HepG2 (cell line): ENCODE data around the gene VSTM4. TPM values are rescaled to one million over a fixed set of nuclear protein-coding genes. Genes with fewer than 3 reads are reported as not detected.
A peak's percentile ranks its signal among the peaks of the same experiment; 100 is the strongest.

ENCODE experiments used
- ATAC-seq: fragments of 200-7000 bp; cut with Tn5 transposase; 3 replicates; pipeline ENCODE4 v1.9.1; 2020; ENCODE audit warnings: mild to moderate bottlenecking, moderate library complexity
- BruUV-seq: library from RNA; stranded (reverse); fragments of 400-500 nt; replicated peaks from 2 replicates; lab custom pipeline; 2021; lab: Mats Ljungman, UMichigan
- CTCF ChIA-PET: fragments of 300-600 bp; formaldehyde crosslinking; extraction: SDS; loops from one replicate; lab custom pipeline; 2021; ENCODE audit warnings: low total read pairs, inconsistent platforms, low intra/inter-chr PET ratio; lab: Yijun Ruan, JAX
- POLR2A ChIA-PET: fragments of 350-600 bp; sonication (Branson Sonifier 250); formaldehyde crosslinking; loops from one replicate; lab custom pipeline; 2020; ENCODE audit warnings: antibody characterized with exemption, inconsistent platforms; lab: Yijun Ruan, JAX
- DNase-seq: peaks from one replicate; pipeline ENCODE4 v3.0.0-alpha.2; 2015; ENCODE audit warnings: low spot score
- FAIRE-seq: peaks from 3 replicates; lab custom pipeline; 2011; peaks lifted over from hg19 to GRCh38; lab: Jason Lieb, UNC
- H2AFZ ChIP-seq: one replicate; pipeline ENCODE4 v1.6.1; 2011; ENCODE audit warnings: low read length, inconsistent platforms
- H3K27ac ChIP-seq: fragments of 300-600 bp; 3 replicates; pipeline ENCODE4 v1.8.0; 2011; ENCODE audit warnings: mixed run types, mild to moderate bottlenecking, mixed read lengths, low read length, inconsistent platforms; ENCODE audit not compliant: insufficient read depth; ENCODE audit errors: extremely low read length
- H3K27me3 ChIP-seq, 2 experiments: fragments of 200-600 bp in 1 of 2; 2 replicates in 1 of 2; 3 replicates in 1 of 2; pipeline versions ENCODE4 v1.6.0 to v1.8.0; 2011; ENCODE audit warnings: low read length in 2 of 2, mild to moderate bottlenecking in 2 of 2, moderate library complexity in 2 of 2, inconsistent platforms in 1 of 2; ENCODE audit not compliant: insufficient read depth in 2 of 2, control insufficient read depth in 1 of 2
- H3K36me3 ChIP-seq, 2 experiments: fragments of 200-600 bp in 1 of 2; replicated peaks in 1 of 2; 2 replicates in 1 of 2; 3 replicates in 1 of 2; pipeline versions ENCODE4 v1.5.1 to v1.8.0; 2011; ENCODE audit warnings: low read length in 2 of 2, inconsistent platforms in 1 of 2; ENCODE audit not compliant: insufficient read depth in 2 of 2, control insufficient read depth in 1 of 2
- H3K4me1 ChIP-seq: 2 replicates; pipeline ENCODE4 v1.5.1; 2012; ENCODE audit warnings: low read length, inconsistent platforms; ENCODE audit not compliant: insufficient read depth
- H3K4me2 ChIP-seq: 2 replicates; pipeline ENCODE4 v1.6.0; 2011; ENCODE audit warnings: low read depth, low read length, inconsistent platforms
- H3K4me3 ChIP-seq, 3 experiments: fragments of 200-600 bp in 1 of 3; sonication (generic), shearing (Covaris generic) in 1 of 3; replicated peaks in 1 of 3; 2 replicates each; pipeline ENCODE4 v1.5.1; 2011 to 2016; ENCODE audit warnings: low read length in 3 of 3, inconsistent platforms in 2 of 3, low read depth in 2 of 3, mild to moderate bottlenecking in 2 of 3, control low read depth in 1 of 3, mixed read lengths in 1 of 3; ENCODE audit not compliant: insufficient read depth in 1 of 3
- H3K79me2 ChIP-seq: one replicate; pipeline ENCODE4 v1.6.1; 2011; ENCODE audit warnings: low read length, inconsistent platforms; ENCODE audit not compliant: insufficient read depth
- H3K9ac ChIP-seq: 2 replicates; pipeline ENCODE4 v1.6.0; 2011; ENCODE audit warnings: mild to moderate bottlenecking, low read depth, low read length, inconsistent platforms; ENCODE audit not compliant: insufficient read depth
- H3K9me3 ChIP-seq: 2 replicates; pipeline ENCODE4 v1.5.1; 2012; ENCODE audit warnings: mild to moderate bottlenecking, low read length
- H4K20me1 ChIP-seq: 2 replicates; pipeline ENCODE4 v1.6.0; 2011; ENCODE audit warnings: inconsistent platforms, mild to moderate bottlenecking, low read length, moderate library complexity; ENCODE audit not compliant: insufficient read depth
- CEBPB ChIP-seq: IDR thresholded peaks from 2 replicates; pipeline ENCODE4 v1.6.1; 2011; ENCODE audit warnings: low read depth, low read length, improper control_type of control experiment, borderline replicate concordance
- HNRNPLL ChIP-seq: fragments of 200-400 bp; formaldehyde crosslinking; IDR thresholded peaks from 2 replicates; pipeline ENCODE4 v1.6.1; 2017; ENCODE audit warnings: mild to moderate bottlenecking, low read depth, low read length; ENCODE audit not compliant: poor library complexity, severe bottlenecking
- HNRNPUL1 ChIP-seq: fragments of 200-400 bp; formaldehyde crosslinking; IDR thresholded peaks from 2 replicates; pipeline ENCODE4 v1.6.1; 2017; ENCODE audit warnings: low read depth, mild to moderate bottlenecking, low read length, moderate library complexity
- MXD4 ChIP-seq: IDR thresholded peaks from 2 replicates; pipeline ENCODE4 v1.6.1; 2016; ENCODE audit warnings: mild to moderate bottlenecking, missing biosample characterization, missing genetic modification reagents
- RBM22 ChIP-seq: fragments of 200-400 bp; formaldehyde crosslinking; optimal IDR thresholded peaks from 2 replicates; pipeline ENCODE3; 2017; ENCODE audit warnings: mild to moderate bottlenecking, low read length, moderate library complexity
- SMARCE1 ChIP-seq: fragments of 450-650 bp; IDR thresholded peaks from 2 replicates; pipeline ENCODE4 v1.6.1; 2017; ENCODE audit warnings: borderline replicate concordance
- TCF12 ChIP-seq, 2 experiments: fragments of 450-650 bp in 1 of 2; sonication (generic) in 1 of 2; formaldehyde crosslinking in 1 of 2; IDR thresholded peaks; 2 replicates each; pipeline versions ENCODE4 v1.6.1 to v1.8.0; 2017 to 2022; ENCODE audit warnings: antibody characterized with exemption in 1 of 2, mild to moderate bottlenecking in 1 of 2, missing genetic modification reagents in 1 of 2, moderate library complexity in 1 of 2
- ZNF160 ChIP-seq: sonication (generic); formaldehyde crosslinking; IDR thresholded peaks from 2 replicates; pipeline ENCODE4 v1.8.0; 2022; ENCODE audit warnings: mild to moderate bottlenecking, inconsistent platforms, missing genetic modification reagents
- ZNF460 ChIP-seq: sonication (generic); formaldehyde crosslinking; IDR thresholded peaks from 2 replicates; pipeline ENCODE4 v1.5.1; 2020; ENCODE audit warnings: missing genetic modification reagents, mild to moderate bottlenecking, borderline replicate concordance
- ZNF589 ChIP-seq: sonication (generic); formaldehyde crosslinking; conservative IDR thresholded peaks from 2 replicates; pipeline ENCODE4 v1.8.0; 2022; ENCODE audit warnings: mild to moderate bottlenecking, moderate library complexity, missing genetic modification reagents
- WGBS: methylation state at CpG from one replicate; pipeline ENCODE4 v1.1.6; 2017; ENCODE audit warnings: low lambda C conversion rate; 5-methylcytosine and 5-hydroxymethylcytosine counted together
- in situ Hi-C: cut with HindIII; loops from 2 replicates; pipeline ENCODE4 v1.10.0; 2017; ENCODE audit warnings: low pct_unique_long_range_greater_than_20kb; ENCODE audit not compliant: extremely low pct_ligation_motif_present
- intact Hi-C: fragments of 100-400 bp; cut with micrococcal nuclease; formaldehyde crosslinking; loops from one replicate; pipeline ENCODE4 v1.10.0; 2022; ENCODE audit not compliant: unreplicated experiment
- polyA plus RNA-seq, 8 experiments: library from polyadenylated mRNA; depleted of rRNA in 3 of 8; stranded (reverse) in 7 of 8; unstranded in 1 of 8; fragments of >200 nt; fragmentation: Illumina TruSeq in 4 of 8; extraction: Trizol in 4 of 8; gene quantifications; 2 replicates each; pipeline versions ENCODE4 v1.2.1 to v1.2.3, GENCODE V29; 2011 to 2016; ENCODE audit warnings: low read depth in 4 of 8, missing spikeins in 1 of 8, mixed read lengths in 1 of 8; ENCODE audit not compliant: insufficient read depth in 1 of 8
- total RNA-seq, 5 experiments: library from RNA; depleted of rRNA; stranded (reverse); fragments of >200 nt; fragmentation: Illumina TruSeq; extraction: Trizol; gene quantifications; 2 replicates each; pipeline ENCODE4 v1.2.3, GENCODE V29; 2016; ENCODE audit warnings: low read depth in 1 of 5
- TF ChIP-seq, protein P1 (sequence below): sonication (generic); formaldehyde crosslinking; IDR thresholded peaks from 2 replicates; pipeline ENCODE4 v1.4.0; 2020; ENCODE audit warnings: mild to moderate bottlenecking, missing genetic modification reagents

Gene VSTM4
- total and polyA plus RNA-seq, 2 of the 13 experiments (the other 11 are each of a cell fraction or from before 2014, with no cell fraction given), result not detected

DNA sequence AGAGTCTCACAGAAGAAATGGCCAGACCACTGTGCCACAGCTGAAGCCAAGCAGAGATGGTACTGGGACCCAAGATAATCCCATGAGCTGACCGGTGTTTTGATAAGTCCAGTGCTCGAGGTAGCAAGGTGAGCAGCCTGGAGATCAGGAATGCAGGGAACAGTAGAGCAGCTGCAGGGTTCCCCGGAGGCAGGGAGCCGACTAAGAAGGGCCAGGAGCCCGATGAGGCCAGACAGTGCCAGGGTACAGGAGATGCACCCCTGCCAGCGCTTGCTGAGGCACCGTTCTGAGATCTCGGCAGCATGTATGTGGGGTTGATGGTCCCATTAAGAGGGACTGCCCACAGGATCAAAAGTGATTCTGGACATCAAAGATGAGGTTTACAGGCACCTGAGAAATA lies 47.1 kb downstream of the VSTM4 start:
- Histone ChIP-seq H3K27ac (no peak overlapping the region), H3K27me3 (no peaks in the 10 kb centered on the region; a peak in 1 of 5 replicates), H3K4me1 (no peaks in the 10 kb centered on the region), H3K36me3 (no peaks in the 10 kb centered on the region), H3K9ac (no peak overlapping the region)
- POLR2A ChIA-PET, result no interaction called here
- no peak for DNase-seq
- intact Hi-C loops, result no loop called here
- ATAC-seq, result no peak
- 27% methylated on average over 5 of the region's 8 CpGs for WGBS
- TF ChIP-seq ZNF589 (CRISPR knock-in tag) (no peak), HNRNPUL1 (no peak), SMARCE1 (no peak), RBM22 (no peak), HNRNPLL (no peak)
- TF ChIP-seq, all 625 proteins: peak for 0
- no peak overlapping the region for H3K4me3 ChIP-seq
- no peak overlapping the region for H2AFZ ChIP-seq
- no peaks in the 10 kb centered on the region for H3K79me2 ChIP-seq
- no peak for FAIRE-seq
- no TSS peak for BruUV-seq
- no peaks in the 10 kb centered on the region for H4K20me1 ChIP-seq
- in situ Hi-C loops, result no loop called here
- CTCF ChIA-PET, result no interaction called here
- no peak overlapping the region for H3K4me2 ChIP-seq
- 0 out of 2 replicates have a peak, but pooled peaks cover 5% of the 10 kb centered on the region for H3K9me3 ChIP-seq

DNA sequence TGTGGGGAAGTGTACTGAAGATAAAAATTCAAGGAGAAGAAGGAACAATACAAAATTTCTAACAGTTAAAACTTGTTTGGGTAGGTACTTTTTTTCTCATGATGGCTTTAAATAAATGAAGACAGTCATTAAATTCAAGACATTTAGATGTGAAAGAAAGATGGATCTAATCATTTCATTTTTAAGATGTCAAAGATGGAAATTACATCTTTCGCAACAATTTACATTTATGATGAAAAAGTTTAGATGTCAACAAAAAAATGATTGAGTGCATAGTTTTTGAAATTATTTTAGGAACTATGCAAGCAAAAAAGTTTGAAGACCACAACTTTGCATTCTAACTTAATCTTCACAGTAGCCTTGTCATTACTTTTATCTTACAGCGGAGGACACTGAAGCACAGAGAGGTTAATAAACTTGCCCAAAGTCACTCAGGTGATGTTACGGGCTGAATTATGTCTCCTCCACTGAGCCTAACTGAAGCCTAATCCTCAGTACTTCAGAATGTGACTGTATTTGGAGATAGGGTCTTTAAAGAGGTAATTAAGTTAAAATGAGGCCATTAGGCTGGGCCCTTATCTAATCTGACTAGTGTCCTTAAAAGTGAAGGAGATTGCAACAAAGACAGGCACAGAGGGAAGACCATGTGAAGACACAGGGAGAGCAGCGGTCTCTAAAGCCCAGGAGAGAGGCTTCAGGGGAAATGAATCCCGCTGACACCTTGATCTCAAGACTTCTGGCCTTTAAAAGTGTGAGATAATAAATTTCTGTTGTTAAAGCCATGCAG lies 48.2 kb downstream of the VSTM4 start:
- H2AFZ ChIP-seq, result no peak overlapping the region
- no peaks in the 10 kb centered on the region; a peak in 1 of 5 replicates for H3K27me3 ChIP-seq
- CTCF ChIA-PET, result no interaction called here
- H3K4me3 ChIP-seq, result no peak overlapping the region
- 49% methylated on average over 5 of the region's 5 CpGs for WGBS
- TF ChIP-seq ZNF460 (CRISPR knock-in tag) (no peak), ZNF160 (CRISPR knock-in tag) (no peak), TCF12 (IDR thresholded peaks at IDR 0.05) (no peak), TCF12 (CRISPR knock-in tag; IDR thresholded peaks at IDR 0.05) (no peak), CEBPB (peak; percentile 35; the same call in 1 of the 2 replicates), MXD4 (CRISPR knock-in tag) (no peak)
- TF ChIP-seq, protein P1, sequence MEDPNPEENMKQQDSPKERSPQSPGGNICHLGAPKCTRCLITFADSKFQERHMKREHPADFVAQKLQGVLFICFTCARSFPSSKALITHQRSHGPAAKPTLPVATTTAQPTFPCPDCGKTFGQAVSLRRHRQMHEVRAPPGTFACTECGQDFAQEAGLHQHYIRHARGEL (CRISPR knock-in tag), result no peak
- H3K9me3 ChIP-seq, result peaks cover 15% of the 10 kb centered on the region
- no peak overlapping the region for H3K27ac ChIP-seq
- POLR2A ChIA-PET, result no interaction called here
- intact Hi-C loops, result no loop called here
- ATAC-seq (no peak), FAIRE-seq (no peak), DNase-seq (no peak)
- in situ Hi-C loops, result no loop called here
- no peak overlapping the region for H3K9ac ChIP-seq
- no peaks in the 10 kb centered on the region for H3K4me1 ChIP-seq
- no peaks in the 10 kb centered on the region for H3K79me2 ChIP-seq
- BruUV-seq, result no TSS peak
- no peaks in the 10 kb centered on the region for H4K20me1 ChIP-seq
- H3K36me3 ChIP-seq, result no peaks in the 10 kb centered on the region
- no peak overlapping the region for H3K4me2 ChIP-seq
